Heart right ventricle (tissue), 16 donors: ENCODE results near the gene BPGM. TPM values are rescaled to one million over a fixed set of nuclear protein-coding genes. Genes with fewer than 3 reads are reported as not detected.

ENCODE experiments used
- ATAC-seq, 8 donors: fragments of 200-7000 bp; cut with Tn5 transposase; one replicate each; pipeline ENCODE4 v1.9.1; 2020; ENCODE audit warnings: mild to moderate bottlenecking in 8 of 8, moderate library complexity in 8 of 8, moderate number of reproducible peaks in 1 of 8
- DNase-seq, 2 donors: peaks; one replicate each; pipeline ENCODE4 v3.0.0-alpha.2; 2020
- H3K27ac ChIP-seq, 10 donors: fragments of 200-600 bp; sonication (generic) in 2 of 10; one replicate each; pipeline versions ENCODE4 v1.5.0 to v1.8.0; 2020 to 2022; ENCODE audit warnings: mild to moderate bottlenecking in 3 of 10
- H3K27me3 ChIP-seq, 7 donors: fragments of 200-600 bp; one replicate each; pipeline ENCODE4 v1.8.0; 2021 to 2022; ENCODE audit warnings: mild to moderate bottlenecking in 2 of 7
- H3K36me3 ChIP-seq, 9 donors: fragments of 200-600 bp; sonication (generic) in 1 of 9; one replicate each; pipeline versions ENCODE4 v1.5.0 to v1.8.0; 2020 to 2022; ENCODE audit warnings: mild to moderate bottlenecking in 2 of 9
- H3K4me1 ChIP-seq, 9 donors: fragments of 200-600 bp; sonication (generic) in 1 of 9; one replicate each; pipeline versions ENCODE4 v1.5.0 to v1.8.0; 2020 to 2022; ENCODE audit warnings: mild to moderate bottlenecking in 4 of 9
- H3K4me3 ChIP-seq, 10 donors: fragments of 200-600 bp; sonication (generic) in 2 of 10; one replicate each; pipeline versions ENCODE4 v1.5.0 to v1.8.0; 2020 to 2022; ENCODE audit warnings: mild to moderate bottlenecking in 7 of 10, moderate library complexity in 2 of 10
- H3K9me3 ChIP-seq, 11 donors: fragments of 200-600 bp in 10 of 11; sonication (generic) in 2 of 11; one replicate each; pipeline versions ENCODE4 v1.5.0 to v1.8.0; 2013 to 2022; ENCODE audit warnings: mild to moderate bottlenecking in 2 of 11, control low read depth in 1 of 11, moderate library complexity in 1 of 11
- WGBS, 2 donors: extraction: QIAGEN DNeasy Blood & Tissue Kit; methylation state at CpG; one replicate each; pipeline ENCODE4 v1.1.7; 2013; ENCODE audit warnings: inconsistent platforms in 1 of 2; 5-methylcytosine and 5-hydroxymethylcytosine counted together
- intact Hi-C, 10 donors: fragments of 100-400 bp; cut with DNase I; formaldehyde crosslinking; loops; one replicate each; pipeline versions ENCODE4 v1.11.1 to v1.14.2; 2022
- polyA plus RNA-seq, 2 donors: library from polyadenylated mRNA; stranded (reverse); fragments of 200-250 nt; gene quantifications; one replicate each; pipeline ENCODE4 v1.2.3, GENCODE V29; 2013
- total RNA-seq, 10 donors: library from RNA; stranded (reverse); fragmentation: NEBNext Ultra II Directional in 3 of 10; extraction: Animal tissue kit (Norgen Biotek cat#: 25700) in 3 of 10; gene quantifications; one replicate each; pipeline versions ENCODE4 v1.2.1 to v1.2.4, GENCODE V29; 2021 to 2023
- TF ChIP-seq, protein P1 (sequence below), 9 donors: fragments of 200-600 bp; sonication (generic) in 2 of 9; IDR thresholded peaks; one replicate each; pipeline versions ENCODE4 v1.5.0 to v1.8.0; 2021 to 2022; ENCODE audit warnings: antibody characterized with exemption in 9 of 9, mild to moderate bottlenecking in 5 of 9, moderate library complexity in 1 of 9
- donor health status: Arrhythmogenic right ventricular cardiomyopathy.
- donor health status: ischemic (EF 13 %, LVEDD 7.1; RV severe dilation, severe dysfunction).
- donor health status: healthy with polysubstance abuse.
- donor health status: DM: no; HTN: yes; CAD: no.
- donor health status: DM: no; HTN: no; CAD: no.
- donor health status: ischemic (EF 25% LVEDD 6.9; RV normal size, moderate dysfunction).
- donor health status: ischemic (EF 25% LVEDD 5.7; RV mildly dilated, moderate dysfunction).
- donor health status: healthy.
- donor health status: DM: yes; HTN: yes; CAD: no.
- donor health status: Ischemic cardiomyopathy.
- donor health status: ischemic (EF 35%, LVEDD 5.7; RV mildly dilated, moderate dysfunction).
- donor health status: nonischemic (EF 11% LVEDD 7.7; RV severe dilation, severe dysfunction).
- donor health status: DM: yes; HTN: yes; CAD: no.
- donor health status: PGD.
- donor health status: ischemic (EF 29% LVEDD 5.4; RV normal size, mild dysfunction).
- donor health status: nonischemic (EF 23%, LVEDD 6.1; RV moderate dilation, normal function).

Gene BPGM
- total and polyA plus RNA-seq, 12 donors = 12.4 to 19.7 (median 14.9) TPM

DNA sequence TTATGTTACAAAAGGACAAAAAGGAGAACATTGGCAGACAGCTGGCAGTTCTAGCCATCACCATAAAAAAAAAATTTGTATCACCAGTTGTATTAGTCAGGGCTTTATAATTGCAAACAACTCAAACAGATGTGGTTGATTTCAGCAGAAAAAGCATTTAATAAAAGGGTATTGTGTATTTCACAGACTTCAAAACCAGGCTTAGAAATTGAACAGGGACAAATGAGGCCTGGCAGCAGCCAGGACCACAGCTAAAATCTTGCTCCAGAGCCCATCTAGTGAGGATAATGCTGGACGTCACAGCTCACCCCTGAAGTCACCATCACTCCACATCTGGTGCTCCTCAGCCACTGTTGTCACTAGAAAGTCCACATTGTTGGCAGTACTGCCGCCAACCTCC lies 79.9 kb downstream of the BPGM start:
- Histone ChIP-seq H3K4me1 (peaks cover 5 to 61% (median 22%) of the 10 kb centered on the region in 9 donors), H3K27me3 (no peaks in the 10 kb centered on the region), H3K9me3 (peaks cover 0 to 8% (median 0%) of the 10 kb centered on the region in 11 donors), H3K36me3 (no peaks in the 10 kb centered on the region), H3K27ac (no peak overlapping the region), H3K4me3 (no peak overlapping the region)
- TF ChIP-seq, protein P1, sequence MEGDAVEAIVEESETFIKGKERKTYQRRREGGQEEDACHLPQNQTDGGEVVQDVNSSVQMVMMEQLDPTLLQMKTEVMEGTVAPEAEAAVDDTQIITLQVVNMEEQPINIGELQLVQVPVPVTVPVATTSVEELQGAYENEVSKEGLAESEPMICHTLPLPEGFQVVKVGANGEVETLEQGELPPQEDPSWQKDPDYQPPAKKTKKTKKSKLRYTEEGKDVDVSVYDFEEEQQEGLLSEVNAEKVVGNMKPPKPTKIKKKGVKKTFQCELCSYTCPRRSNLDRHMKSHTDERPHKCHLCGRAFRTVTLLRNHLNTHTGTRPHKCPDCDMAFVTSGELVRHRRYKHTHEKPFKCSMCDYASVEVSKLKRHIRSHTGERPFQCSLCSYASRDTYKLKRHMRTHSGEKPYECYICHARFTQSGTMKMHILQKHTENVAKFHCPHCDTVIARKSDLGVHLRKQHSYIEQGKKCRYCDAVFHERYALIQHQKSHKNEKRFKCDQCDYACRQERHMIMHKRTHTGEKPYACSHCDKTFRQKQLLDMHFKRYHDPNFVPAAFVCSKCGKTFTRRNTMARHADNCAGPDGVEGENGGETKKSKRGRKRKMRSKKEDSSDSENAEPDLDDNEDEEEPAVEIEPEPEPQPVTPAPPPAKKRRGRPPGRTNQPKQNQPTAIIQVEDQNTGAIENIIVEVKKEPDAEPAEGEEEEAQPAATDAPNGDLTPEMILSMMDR (IDR thresholded peaks at IDR 0.05) = no peak
- WGBS, 2 donors = 71 to 77% methylated on average over 2 of the region's 2 CpGs
- DNase-seq (no peak), ATAC-seq (no peak)
- intact Hi-C loops = no loop called here

DNA sequence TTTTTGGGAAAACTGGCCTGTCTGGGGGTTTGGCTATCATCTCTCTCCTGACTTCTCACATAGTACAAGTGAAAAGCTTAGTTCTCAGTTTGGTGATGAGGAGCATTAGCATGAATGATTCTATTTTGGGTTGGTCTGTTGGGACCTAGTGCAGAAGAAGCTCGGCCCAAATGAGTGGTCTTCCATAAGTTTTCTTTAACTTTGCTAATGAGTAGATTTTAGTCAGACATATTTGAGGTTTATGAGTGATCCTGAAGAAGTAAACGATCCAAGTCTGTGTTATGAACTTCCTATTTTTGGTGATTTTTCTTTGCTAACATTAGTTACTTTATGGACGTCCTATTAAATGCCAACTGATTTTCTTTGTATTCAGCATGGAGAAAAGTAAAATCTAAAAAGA lies 81.1 kb downstream of the BPGM start:
- DNase-seq = no peak
- Histone ChIP-seq H3K9me3 (peaks cover 0 to 8% (median 0%) of the 10 kb centered on the region in 11 donors), H3K36me3 (no peaks in the 10 kb centered on the region), H3K27ac (no peak overlapping the region), H3K4me3 (no peak overlapping the region), H3K4me1 (peaks cover 5 to 64% (median 26%) of the 10 kb centered on the region in 9 donors), H3K27me3 (no peaks in the 10 kb centered on the region)
- WGBS, 2 donors = 85% methylated on average over 3 of the region's 3 CpGs
- ATAC-seq = no peak
- TF ChIP-seq, protein P1 (IDR thresholded peaks at IDR 0.05) = no peak
- intact Hi-C loops = no loop called here

Other genes starting within 250 kb of the BPGM start
- 100 to 1,000 TPM; 128 to 231 (median 181) TPM for gene AKR1B1, start 187.8 kb upstream of the BPGM start, total RNA-seq
- 100 to 1,000 TPM in 1 of 2 donors, 10 to 100 TPM in 1; 96.6 to 317 TPM for gene AKR1B1, start 187.8 kb upstream of the BPGM start, polyA plus RNA-seq
- 1 to 10 TPM in 1 of 10 donors, under 1 TPM in 1, not detected in 8; 0.79 to 1.1 TPM for gene AKR1B10, start 119.3 kb upstream of the BPGM start, total RNA-seq
- gene AKR1B10, start 119.3 kb upstream of the BPGM start, polyA plus RNA-seq = under 1 TPM in 1 of 2 donors, not detected in 1; 0.09 TPM
- not detected for gene AKR1B15, start 97.7 kb upstream of the BPGM start, total RNA-seq
- gene AKR1B15, start 97.7 kb upstream of the BPGM start, polyA plus RNA-seq = not detected
- gene CALD1, start 132.8 kb downstream of the BPGM start, total RNA-seq = 100 to 1,000 TPM in 9 of 10 donors, 10 to 100 TPM in 1; 96.6 to 180 (median 132) TPM
- 100 to 1,000 TPM in 1 of 2 donors, 10 to 100 TPM in 1; 69.9 to 119 TPM for gene CALD1, start 132.8 kb downstream of the BPGM start, polyA plus RNA-seq